CD14-positive monocyte (primary cell): ENCODE data around the gene HTR1E. TPM values are rescaled to one million over a fixed set of nuclear protein-coding genes. Genes with fewer than 3 reads are reported as not detected.

ENCODE experiments used
- DNase-seq, 3 donors: peaks; one replicate each; pipeline ENCODE4 v3.0.0-alpha.2; 2011 to 2022
- H2AFZ ChIP-seq: 2 replicates; pipeline ENCODE4 v1.6.0; 2012; ENCODE audit warnings: mild to moderate bottlenecking, low read depth, low read length, inconsistent platforms; ENCODE audit not compliant: insufficient read depth, poor library complexity, severe bottlenecking
- H3K27ac ChIP-seq, 2 donors: 1 replicate in 1 of 2; 2 replicates in 1 of 2; pipeline ENCODE4 v1.5.1; 2012 to 2013; ENCODE audit warnings: low read length in 2 of 2, control low read depth in 1 of 2, inconsistent platforms in 1 of 2, low read depth in 1 of 2, mild to moderate bottlenecking in 1 of 2
- H3K27me3 ChIP-seq, 2 donors: one replicate each; pipeline versions ENCODE4 v1.6.0 to v1.6.1; 2011 to 2013; ENCODE audit warnings: low read length in 2 of 2; ENCODE audit not compliant: control insufficient read depth in 2 of 2, insufficient read depth in 2 of 2
- H3K36me3 ChIP-seq, 2 donors: replicated peaks in 1 of 2; 1 replicate in 1 of 2; 2 replicates in 1 of 2; pipeline versions ENCODE4 v1.5.1 to v1.6.1; 2012 to 2013; ENCODE audit warnings: low read length in 2 of 2, control low read depth in 1 of 2, inconsistent platforms in 1 of 2, mild to moderate bottlenecking in 1 of 2; ENCODE audit not compliant: insufficient read depth in 2 of 2, control insufficient read depth in 1 of 2
- H3K4me1 ChIP-seq, 2 donors: 1 replicate in 1 of 2; 2 replicates in 1 of 2; pipeline versions ENCODE4 v1.5.1 to v1.6.1; 2012 to 2013; ENCODE audit warnings: low read length in 2 of 2, control low read depth in 1 of 2, inconsistent platforms in 1 of 2, mild to moderate bottlenecking in 1 of 2, moderate library complexity in 1 of 2; ENCODE audit not compliant: insufficient read depth in 2 of 2, control insufficient read depth in 1 of 2
- H3K4me2 ChIP-seq: replicated peaks from 2 replicates; pipeline ENCODE3; 2012; ENCODE audit warnings: low read length, moderate library complexity, mild to moderate bottlenecking; ENCODE audit not compliant: poor library complexity, severe bottlenecking; ENCODE audit errors: extremely low read depth
- H3K4me3 ChIP-seq, 3 experiments: fragments of 200-600 bp in 1 of 3; sonication (generic) in 1 of 3; replicated peaks in 1 of 3; 1 replicate in 2 of 3; 2 replicates in 1 of 3; pipeline ENCODE4 v1.5.1; 2011 to 2013; ENCODE audit warnings: low read length in 3 of 3, mild to moderate bottlenecking in 3 of 3, control low read depth in 2 of 3, low read depth in 2 of 3, inconsistent platforms in 1 of 3, moderate library complexity in 1 of 3
- H3K79me2 ChIP-seq: 2 replicates; pipeline ENCODE4 v1.6.0; 2012; ENCODE audit warnings: mild to moderate bottlenecking, control low read depth, inconsistent platforms, low read length, moderate library complexity; ENCODE audit not compliant: insufficient read depth
- H3K9ac ChIP-seq: 2 replicates; pipeline ENCODE4 v1.6.0; 2017; ENCODE audit warnings: low read length, mild to moderate bottlenecking; ENCODE audit not compliant: insufficient read depth, poor library complexity, severe bottlenecking
- H3K9me3 ChIP-seq, 2 donors: replicated peaks in 1 of 2; 1 replicate in 1 of 2; 2 replicates in 1 of 2; pipeline versions ENCODE4 v1.5.1 to v1.6.1; 2012 to 2013; ENCODE audit warnings: low read length in 2 of 2, control low read depth in 1 of 2; ENCODE audit not compliant: control insufficient read depth in 1 of 2, insufficient read depth in 1 of 2
- H4K20me1 ChIP-seq: 2 replicates; pipeline ENCODE4 v1.6.0; 2012; ENCODE audit warnings: mild to moderate bottlenecking, low read length, control low read depth, moderate library complexity; ENCODE audit not compliant: insufficient read depth
- H3K27ac Mint-ChIP-seq, 7 donors: one replicate each; pipeline ENCODE4 v1.8.0; 2020; ENCODE audit warnings: mild to moderate bottlenecking in 7 of 7, mixed read lengths in 7 of 7, moderate library complexity in 6 of 7, inconsistent platforms in 2 of 7
- H3K27me3 Mint-ChIP-seq, 3 donors: one replicate each; pipeline ENCODE4 v1.8.0; 2021 to 2022; ENCODE audit warnings: low read depth in 3 of 3, mild to moderate bottlenecking in 3 of 3, mixed read lengths in 3 of 3, moderate library complexity in 3 of 3, inconsistent platforms in 1 of 3
- H3K36me3 Mint-ChIP-seq, 2 donors: one replicate each; pipeline ENCODE4 v1.8.0; 2020; ENCODE audit warnings: mixed read lengths in 2 of 2, inconsistent platforms in 1 of 2, mild to moderate bottlenecking in 1 of 2
- H3K4me1 Mint-ChIP-seq: one replicate; pipeline ENCODE4 v1.8.0; 2020; ENCODE audit warnings: mild to moderate bottlenecking, mixed read lengths
- H3K4me3 Mint-ChIP-seq, 2 donors: one replicate each; pipeline ENCODE4 v1.8.0; 2020; ENCODE audit warnings: mild to moderate bottlenecking in 2 of 2, mixed read lengths in 2 of 2, moderate library complexity in 1 of 2
- H3K9me3 Mint-ChIP-seq, 7 donors: one replicate each; pipeline ENCODE4 v1.8.0; 2020 to 2022; ENCODE audit warnings: mixed read lengths in 7 of 7, mild to moderate bottlenecking in 6 of 7, moderate library complexity in 6 of 7, inconsistent platforms in 2 of 7
- CTCF ChIP-seq: fragments of 200-600 bp; IDR thresholded peaks from one replicate; pipeline ENCODE4 v1.8.0; 2022; ENCODE audit warnings: antibody characterized with exemption, mild to moderate bottlenecking
- WGBS: methylation state at CpG from one replicate; pipeline ENCODE4 v1.1.5; 2013; ENCODE audit warnings: missing lambda C conversion rate; ENCODE audit not compliant: insufficient coverage; 5-methylcytosine and 5-hydroxymethylcytosine counted together
- intact Hi-C, 2 donors: fragments of 100-400 bp; cut with micrococcal nuclease; formaldehyde crosslinking; loops; one replicate each; pipeline versions ENCODE4 v1.15.0 to v1.15.1; 2023
- polyA plus RNA-seq, 3 donors: library from polyadenylated mRNA; depleted of rRNA in 1 of 3; unstranded in 2 of 3; stranded (reverse) in 1 of 3; fragments of 300-500 nt in 2 of 3; fragments of >200 nt in 1 of 3; fragmentation: Illumina TruSeq in 2 of 3; gene quantifications; 1 replicate in 2 of 3; 2 replicates in 1 of 3; pipeline ENCODE4 v1.2.3, GENCODE V29; 2012 to 2021

The HTR1E gene
- polyA plus RNA-seq, 3 donors: not detected

DNA sequence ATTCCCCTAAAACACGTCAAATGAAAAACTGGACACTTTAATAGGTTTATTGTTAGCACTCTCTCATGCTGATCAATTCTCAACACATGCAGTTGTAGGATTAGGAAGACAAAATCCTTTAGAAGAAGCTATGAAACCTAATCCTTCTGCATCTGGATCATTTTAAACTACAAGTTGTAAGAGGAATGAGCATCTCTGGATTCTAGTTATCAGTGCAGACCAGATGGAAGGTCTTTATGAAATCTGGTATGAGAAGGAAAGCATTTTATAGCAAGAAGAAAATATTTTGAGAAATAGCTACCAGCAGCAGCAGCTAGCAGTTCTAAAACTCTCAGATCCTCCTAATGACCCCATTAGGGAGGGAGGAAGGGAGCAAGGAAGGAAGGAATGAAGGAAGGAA lies 4.1 kb downstream of the HTR1E start:
- no CpG with 5 or more reads among the region's 1 CpG for WGBS
- H3K27ac Mint-ChIP-seq: no peak overlapping the region

DNA sequence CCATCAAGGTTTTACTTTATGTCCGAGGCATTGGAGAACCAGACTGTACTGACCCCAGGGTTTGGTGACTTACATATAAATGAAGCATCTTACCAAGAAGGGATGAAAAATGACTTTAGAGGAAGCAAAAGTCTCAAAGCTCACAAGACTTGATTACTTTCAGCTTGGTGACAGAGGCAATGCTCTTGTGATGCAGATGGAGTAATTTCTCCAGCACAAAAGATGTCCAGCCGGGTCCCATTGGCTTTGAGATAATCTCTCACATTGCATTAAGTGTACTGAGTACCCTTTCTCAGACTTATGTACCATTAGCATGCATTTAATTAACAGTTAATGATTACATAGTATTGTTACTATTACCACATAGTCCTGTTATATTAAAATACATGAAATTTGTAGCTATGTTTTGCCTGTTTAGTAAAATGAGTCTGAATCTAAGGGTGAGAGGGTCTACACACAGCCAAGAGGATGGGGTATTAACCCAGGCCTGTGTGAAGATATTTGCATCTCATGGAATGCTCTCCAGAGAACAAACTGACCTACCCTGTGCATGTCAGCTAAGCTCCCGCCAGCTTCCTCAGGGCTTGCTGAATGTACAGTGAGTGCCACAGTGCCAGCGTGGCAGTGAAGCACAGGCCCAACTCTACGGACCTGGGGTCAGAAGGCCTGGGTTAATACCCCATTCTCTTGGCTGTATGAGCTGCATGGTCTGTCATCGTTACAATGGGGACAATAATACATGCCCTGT lies 5.6 kb downstream of the HTR1E start:
- no peak for TF ChIP-seq CTCF
- Histone ChIP-seq H3K9ac (no peak overlapping the region), H3K27me3 (peaks cover 7 to 9% of the 10 kb centered on the region in 2 donors), H3K36me3 (no peaks in the 10 kb centered on the region), H3K9me3 (no peaks in the 10 kb centered on the region), H2AFZ (no peak overlapping the region), H3K4me1 (no peaks in the 10 kb centered on the region), H3K79me2 (no peaks in the 10 kb centered on the region), H3K27ac (no peak overlapping the region), H4K20me1 (no peaks in the 10 kb centered on the region), H3K4me3 (no peak overlapping the region), H3K4me2 (no peak overlapping the region)
- H3K36me3 Mint-ChIP-seq: no peaks in the 10 kb centered on the region
- no peak overlapping the region for H3K4me3 Mint-ChIP-seq
- no peak overlapping the region for H3K27ac Mint-ChIP-seq
- no peaks in the 10 kb centered on the region for H3K4me1 Mint-ChIP-seq
- H3K27me3 Mint-ChIP-seq: peaks cover 7 to 15% (median 13%) of the 10 kb centered on the region in 3 donors
- no peak for DNase-seq
- WGBS: 94% methylated on average over 3 of the region's 6 CpGs
- peaks cover 0 to 3% (median 0%) of the 10 kb centered on the region in 7 donors for H3K9me3 Mint-ChIP-seq
- intact Hi-C loops: no loop called here

More for the DNA sequence above, 4.1 kb downstream of the HTR1E start:
- Histone ChIP-seq H3K4me1 (no peaks in the 10 kb centered on the region), H4K20me1 (no peaks in the 10 kb centered on the region), H3K27ac (no peak overlapping the region), H3K36me3 (no peaks in the 10 kb centered on the region), H3K4me3 (no peak overlapping the region), H3K27me3 (peaks cover 12 to 23% of the 10 kb centered on the region in 2 donors), H3K9me3 (no peaks in the 10 kb centered on the region), H3K79me2 (no peaks in the 10 kb centered on the region), H3K4me2 (no peak overlapping the region), H2AFZ (no peak overlapping the region), H3K9ac (no peak overlapping the region)
- H3K9me3 Mint-ChIP-seq: peaks cover 0 to 8% (median 0%) of the 10 kb centered on the region in 7 donors
- intact Hi-C loops: no loop called here
- no peaks in the 10 kb centered on the region for H3K36me3 Mint-ChIP-seq
- H3K27me3 Mint-ChIP-seq: peaks cover 22 to 29% (median 28%) of the 10 kb centered on the region in 3 donors
- no peak overlapping the region for H3K4me3 Mint-ChIP-seq
- TF ChIP-seq CTCF: no peak
- H3K4me1 Mint-ChIP-seq: no peaks in the 10 kb centered on the region
- DNase-seq: no peak
